B cell (primary cell): ENCODE data around the gene TTC9C.

Experiments
- EZH2 ChIP-seq: IDR thresholded peaks from 2 replicates; pipeline ENCODE4 v1.6.1; 2012; ENCODE audit warnings: borderline replicate concordance, low read depth, mild to moderate bottlenecking, moderate library complexity, low read length; ENCODE audit not compliant: insufficient read depth, poor library complexity, severe bottlenecking
- TF ChIP-seq, protein P1 (sequence below): fragments of 200-600 bp; IDR thresholded peaks from one replicate; pipeline ENCODE4 v1.8.0; 2022; ENCODE audit warnings: antibody characterized with exemption, mild to moderate bottlenecking

DNA sequence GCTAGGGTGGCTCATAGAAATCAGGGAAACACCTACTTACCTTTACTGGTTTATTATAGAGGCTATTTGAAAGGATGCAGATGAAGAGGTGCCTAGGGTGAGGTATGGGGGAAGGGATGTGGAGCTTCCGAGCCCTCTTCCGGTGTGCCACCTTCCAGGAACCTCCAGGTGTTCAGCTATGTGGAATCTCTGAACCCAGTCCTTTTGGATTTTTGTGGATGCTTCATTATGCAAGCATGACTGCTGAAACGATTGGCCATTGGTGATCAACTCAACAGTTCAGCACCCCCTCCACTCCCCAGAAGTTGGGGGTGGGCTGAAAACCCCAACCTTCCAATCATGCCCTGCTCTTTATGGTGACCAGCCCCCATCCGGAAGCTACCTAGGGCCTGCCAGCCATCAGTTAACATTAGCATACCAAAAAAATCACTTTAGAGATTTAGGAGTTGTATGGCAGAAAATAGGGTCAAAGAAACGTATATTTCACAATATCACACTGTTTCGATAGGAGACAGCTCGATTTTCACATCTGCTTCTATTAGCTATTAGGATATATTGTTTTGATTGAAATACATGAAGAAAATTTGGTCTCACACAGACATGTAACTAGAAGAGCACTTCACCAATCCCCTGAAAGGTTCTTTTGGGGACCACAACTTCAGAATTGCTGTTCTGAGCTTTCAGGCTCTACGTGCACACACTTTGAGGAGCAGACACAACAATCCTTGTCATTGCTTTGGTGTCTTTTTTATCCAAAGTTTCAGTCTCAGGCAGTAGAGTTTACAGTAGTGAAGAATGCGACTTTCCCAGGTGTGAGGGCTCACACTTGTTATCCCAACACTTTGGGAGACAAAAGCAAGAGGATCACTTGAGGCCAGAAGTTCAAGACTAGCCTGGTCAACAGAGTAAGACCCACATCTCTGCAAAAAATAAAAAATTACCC lies 29.8 kb downstream of the TTC9C start:
- TF ChIP-seq, protein P1, sequence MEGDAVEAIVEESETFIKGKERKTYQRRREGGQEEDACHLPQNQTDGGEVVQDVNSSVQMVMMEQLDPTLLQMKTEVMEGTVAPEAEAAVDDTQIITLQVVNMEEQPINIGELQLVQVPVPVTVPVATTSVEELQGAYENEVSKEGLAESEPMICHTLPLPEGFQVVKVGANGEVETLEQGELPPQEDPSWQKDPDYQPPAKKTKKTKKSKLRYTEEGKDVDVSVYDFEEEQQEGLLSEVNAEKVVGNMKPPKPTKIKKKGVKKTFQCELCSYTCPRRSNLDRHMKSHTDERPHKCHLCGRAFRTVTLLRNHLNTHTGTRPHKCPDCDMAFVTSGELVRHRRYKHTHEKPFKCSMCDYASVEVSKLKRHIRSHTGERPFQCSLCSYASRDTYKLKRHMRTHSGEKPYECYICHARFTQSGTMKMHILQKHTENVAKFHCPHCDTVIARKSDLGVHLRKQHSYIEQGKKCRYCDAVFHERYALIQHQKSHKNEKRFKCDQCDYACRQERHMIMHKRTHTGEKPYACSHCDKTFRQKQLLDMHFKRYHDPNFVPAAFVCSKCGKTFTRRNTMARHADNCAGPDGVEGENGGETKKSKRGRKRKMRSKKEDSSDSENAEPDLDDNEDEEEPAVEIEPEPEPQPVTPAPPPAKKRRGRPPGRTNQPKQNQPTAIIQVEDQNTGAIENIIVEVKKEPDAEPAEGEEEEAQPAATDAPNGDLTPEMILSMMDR: no peak
- no peak for TF ChIP-seq EZH2
